ENCODE measurements around the gene LPCAT1.

DNA sequence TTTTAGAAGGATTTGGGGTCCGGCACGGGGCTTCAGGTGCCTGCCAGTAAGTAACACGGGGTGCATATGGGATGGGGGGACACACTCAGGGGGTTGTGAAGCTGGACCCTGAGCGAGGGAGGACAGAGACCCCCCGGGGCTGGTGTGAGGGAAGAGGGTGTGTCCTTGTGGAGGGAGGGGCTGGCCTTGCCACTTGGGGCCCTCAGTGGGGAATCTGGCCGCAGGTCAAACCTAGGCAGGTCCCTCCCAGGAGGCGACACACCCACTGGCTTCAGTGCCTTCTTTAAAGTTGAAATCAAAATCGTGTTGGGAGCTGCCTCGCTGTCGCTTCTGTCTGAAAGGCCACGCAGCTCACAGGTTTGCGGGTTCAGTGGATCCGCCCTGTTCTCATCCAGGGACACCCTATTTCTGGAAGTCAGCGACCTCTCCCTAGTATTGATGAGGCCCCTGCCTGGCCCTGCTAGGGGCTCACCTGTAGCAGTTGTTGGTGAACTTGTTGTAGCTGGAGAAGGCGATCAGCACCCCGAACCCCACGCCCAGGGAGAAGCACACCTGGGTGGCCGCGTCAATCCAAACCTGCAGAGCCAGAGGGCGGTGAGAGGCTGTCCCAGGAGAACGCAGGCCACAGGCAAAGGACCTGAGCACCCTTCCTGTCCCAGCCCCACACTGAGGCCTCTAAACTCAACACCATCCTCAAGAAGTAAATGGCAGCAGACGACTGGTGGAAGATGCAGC, 108.0 kb downstream of the LPCAT1 start:
- TF ChIP-seq EZH2phosphoT487 (IDR thresholded peaks at IDR 0.05; ENCODE audit: unreplicated experiment): no peak
- TF ChIP-seq CTCF (conservative IDR thresholded peaks at IDR 0.05; ENCODE audit: low read depth in 2 of 2): no peak
- TF ChIP-seq EZH2 (IDR thresholded peaks at IDR 0.05; ENCODE audit: low read depth, unreplicated experiment): no peak
- no peak for TF ChIP-seq POLR2AphosphoS5 (IDR thresholded peaks at IDR 0.05; ENCODE audit: low read depth)

Data from GM23338 (cell line).